ENCODE results near the gene ZFP36L2. TPM values are rescaled to one million over a fixed set of nuclear protein-coding genes. Genes with fewer than 3 reads are reported as not detected.
A peak's percentile ranks its signal among the peaks of the same experiment; 100 is the strongest.

ZFP36L2 gene
- polyA plus RNA-seq, 1 experiment: 16.0 TPM

DNA sequence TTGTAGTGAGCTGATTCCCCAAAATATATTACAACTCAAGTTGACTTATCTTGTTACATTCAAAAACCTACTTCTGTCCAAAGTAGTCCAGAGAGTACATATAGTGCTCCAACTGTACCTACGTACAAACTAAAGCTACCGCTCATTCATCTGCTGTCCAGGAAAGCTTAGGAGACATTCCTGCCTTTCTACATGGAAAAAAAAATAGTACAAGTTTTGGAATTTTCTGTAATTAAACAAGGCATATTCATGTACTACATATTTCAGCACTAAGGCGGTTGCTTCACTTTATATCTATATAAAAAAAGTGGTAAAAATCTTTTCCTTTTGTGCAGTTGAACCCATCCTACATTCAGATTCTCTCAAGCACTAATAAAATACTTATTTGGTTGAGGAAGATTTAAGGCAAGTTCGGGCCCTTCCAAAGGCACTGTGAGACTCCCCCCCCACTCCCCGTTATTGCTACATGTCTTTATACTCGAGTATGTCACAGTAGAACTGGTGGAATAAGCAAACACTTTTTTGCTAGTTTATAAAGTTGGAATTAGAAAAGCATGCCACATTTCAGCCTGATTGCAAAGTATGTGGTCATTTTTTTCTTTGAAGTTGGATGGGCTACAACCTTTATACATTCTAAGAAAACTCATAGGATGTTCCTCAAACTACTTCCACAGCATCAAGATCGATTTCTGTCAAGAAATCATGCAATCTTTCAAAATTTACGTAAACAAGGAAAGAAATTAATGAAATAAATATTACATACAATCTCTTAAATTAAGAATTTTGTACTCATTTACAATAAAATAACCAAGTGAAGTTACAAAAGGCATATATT lies 3.7 kb downstream of the ZFP36L2 start:
- ChIA-PET POLR2A (interaction anchor here (0.8 to 4.3 kb wide), 17 partner anchors 13 to 377 kb away, joined by 3 to 21 read pairs (median 8); no protein-coding TSS in a partner anchor), CTCF (interaction anchor here (0.5 to 4.2 kb wide), 16 partner anchors 30 to 397 kb away, joined by 3 to 27 read pairs (median 5); no protein-coding TSS in a partner anchor)
- Histone ChIP-seq H3K27me3 (ENCODE audit: control insufficient read depth, insufficient read depth, low read length) (no peaks in the 10 kb centered on the region), H3K4me3 (ENCODE audit: low read depth, low read length) (peak overlapping the region; percentile 87), H3K9me3 (ENCODE audit: control insufficient read depth, insufficient read depth, low read length) (no peaks in the 10 kb centered on the region; the same call in 1 of the 2 replicates), H3K27ac (ENCODE audit: low read depth, low read length) (peak overlapping the region; percentile 96)
- no peak for TF ChIP-seq CTCF (IDR thresholded peaks at IDR 0.05; ENCODE audit: low read depth, low read length)
- no peak for DNase-seq (ENCODE audit: low read depth, low spot score)

DNA sequence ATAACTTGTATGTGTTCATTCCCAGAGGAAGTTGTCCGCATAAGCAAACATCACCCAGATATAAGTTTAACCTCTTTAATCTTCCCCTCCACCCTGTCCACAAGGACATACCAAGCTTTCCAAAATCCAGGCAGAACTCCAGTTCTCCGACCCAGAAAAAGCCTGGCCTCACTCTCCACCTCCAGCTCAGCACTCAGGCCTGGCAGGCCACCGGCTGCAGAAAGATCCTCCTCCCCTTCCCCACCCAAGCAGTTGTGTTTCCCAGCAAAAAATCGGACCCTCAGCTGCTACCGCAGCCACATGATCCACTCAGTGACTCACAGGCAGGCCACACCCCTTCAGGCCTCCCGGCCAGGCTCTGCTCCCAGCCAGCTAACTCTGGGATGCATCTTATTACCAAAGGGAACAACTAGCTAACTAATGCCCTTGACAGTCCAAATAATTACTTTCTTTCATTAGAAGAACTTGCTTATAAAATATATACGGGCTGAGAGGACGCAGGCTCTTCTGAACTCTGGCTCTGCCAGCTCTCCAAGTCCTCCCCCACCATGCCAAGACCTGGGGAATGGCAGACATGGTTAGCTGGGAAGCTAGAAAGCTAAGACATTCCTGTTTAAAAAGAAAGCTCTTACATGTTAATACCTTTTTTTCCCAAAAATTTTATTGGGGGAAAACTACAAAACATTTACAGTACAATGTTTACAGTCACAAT lies 4.5 kb downstream of the ZFP36L2 start:
- peak overlapping the region; percentile 87 for H3K4me3 ChIP-seq (ENCODE audit: low read depth, low read length)
- peak; percentile 93 for DNase-seq (ENCODE audit: low read depth, low spot score)
- H3K27ac ChIP-seq (ENCODE audit: low read depth, low read length): peak overlapping the region; percentile 96
- no peak for TF ChIP-seq CTCF (IDR thresholded peaks at IDR 0.05; ENCODE audit: low read depth, low read length)
- no peaks in the 10 kb centered on the region for H3K27me3 ChIP-seq (ENCODE audit: control insufficient read depth, insufficient read depth, low read length)
- H3K9me3 ChIP-seq (ENCODE audit: control insufficient read depth, insufficient read depth, low read length): no peaks in the 10 kb centered on the region; the same call in 1 of the 2 replicates
- CTCF ChIA-PET: interaction anchor here (0.5 to 4.2 kb wide), 12 partner anchors 95 to 393 kb away, joined by 3 to 27 read pairs (median 6); no protein-coding TSS in a partner anchor
- POLR2A ChIA-PET: interaction anchor here (0.7 to 4.3 kb wide), 28 partner anchors 12 to 411 kb away, joined by 3 to 21 read pairs (median 4); no protein-coding TSS in a partner anchor

- CTCF ChIA-PET: interaction anchor here (1.0 to 4.2 kb wide), 8 partner anchors 8 to 393 kb away, joined by 3 to 27 read pairs (median 10); no protein-coding TSS in a partner anchor
- POLR2A ChIA-PET: interaction anchor here (0.7 to 4.3 kb wide), 31 partner anchors 11 to 411 kb away, joined by 3 to 21 read pairs (median 4); no protein-coding TSS in a partner anchor
These were observed 5.2 kb downstream of the ZFP36L2 start for GRCh38 chr2:43221124-43221762.

GRCh38 chr2:43220760-43221123 lies 5.7 kb downstream of the ZFP36L2 start:
- Histone ChIP-seq H3K27ac (ENCODE audit: low read depth, low read length) (peak overlapping the region; percentile 96), H3K27me3 (ENCODE audit: control insufficient read depth, insufficient read depth, low read length) (no peaks in the 10 kb centered on the region), H3K9me3 (ENCODE audit: control insufficient read depth, insufficient read depth, low read length) (no peaks in the 10 kb centered on the region; the same call in 1 of the 2 replicates), H3K4me3 (ENCODE audit: low read depth, low read length) (peak overlapping the region; percentile 87)
- DNase-seq (ENCODE audit: low read depth, low spot score): no peak
- POLR2A ChIA-PET: interaction anchor here (0.8 to 4.3 kb wide), 18 partner anchors 42 to 376 kb away, joined by 3 to 21 read pairs (median 4); no protein-coding TSS in a partner anchor
- CTCF ChIA-PET: interaction anchor here (0.7 to 4.2 kb wide), 4 partner anchors 9 to 273 kb away, joined by 3 to 27 read pairs (median 15); no protein-coding TSS in a partner anchor
- no peak for TF ChIP-seq CTCF (IDR thresholded peaks at IDR 0.05; ENCODE audit: low read depth, low read length)

More at GRCh38 chr2:43221124-43221762, 5.2 kb downstream of the ZFP36L2 start:
- Histone ChIP-seq H3K4me3 (ENCODE audit: low read depth, low read length) (peak overlapping the region; percentile 87), H3K27ac (ENCODE audit: low read depth, low read length) (peak overlapping the region; percentile 96), H3K9me3 (ENCODE audit: control insufficient read depth, insufficient read depth, low read length) (no peaks in the 10 kb centered on the region; the same call in 1 of the 2 replicates), H3K27me3 (ENCODE audit: control insufficient read depth, insufficient read depth, low read length) (no peaks in the 10 kb centered on the region)
- peak; percentile 97 for DNase-seq (ENCODE audit: low read depth, low spot score)
- TF ChIP-seq CTCF (IDR thresholded peaks at IDR 0.05; ENCODE audit: low read depth, low read length): no peak
